K562 (cell line): ENCODE data around the gene MMP24. TPM values are rescaled to one million over a fixed set of nuclear protein-coding genes. Genes with fewer than 3 reads are reported as not detected.

Experiments used
- ATAC-seq: fragments of 200-7000 bp; cut with Tn5 transposase; 3 replicates; pipeline ENCODE4 v1.9.1; 2020; ENCODE audit warnings: moderate library complexity
- BruUV-seq: library from RNA; stranded (reverse); fragments of 400-500 nt; replicated peaks from 2 replicates; lab custom pipeline; 2021; lab: Mats Ljungman, UMichigan
- CTCF ChIA-PET: fragments of 300-600 bp; formaldehyde crosslinking; extraction: SDS; loops from one replicate; lab custom pipeline; 2021; ENCODE audit warnings: low intra/inter-chr PET ratio; lab: Yijun Ruan, JAX
- POLR2A ChIA-PET: fragments of 300-600, 350-650 bp; sonication (Branson Sonifier 250); formaldehyde crosslinking; extraction: SDS; loops from one replicate; lab custom pipeline; 2021; ENCODE audit warnings: antibody characterized with exemption, inconsistent platforms; lab: Yijun Ruan, JAX
- DNase-seq, 4 experiments: peaks; one replicate each; pipeline versions ENCODE4 v3.0.0 to v3.0.0-alpha.2; 2011 to 2018; ENCODE audit warnings: low spot score in 3 of 4, mixed read lengths in 3 of 4; ENCODE audit errors: extremely low read depth in 1 of 4
- FAIRE-seq: peaks from 2 replicates; lab custom pipeline; 2011; peaks lifted over from hg19 to GRCh38; lab: Jason Lieb, UNC
- H2AFZ ChIP-seq: 2 replicates; pipeline ENCODE4 v1.6.0; 2011; ENCODE audit warnings: low read depth, low read length, control low read depth, inconsistent platforms
- H3K27ac ChIP-seq: fragments of 200-600 bp; 3 replicates; pipeline ENCODE4 v1.8.0; 2011; ENCODE audit warnings: low read depth, mild to moderate bottlenecking, control low read depth, inconsistent platforms, low read length, moderate library complexity, mixed read lengths; ENCODE audit errors: extremely low read depth
- H3K27me3 ChIP-seq, 2 experiments: fragments of 300-600 bp in 1 of 2; 2 replicates in 1 of 2; 3 replicates in 1 of 2; pipeline versions ENCODE4 v1.6.0 to v1.8.0; 2011; ENCODE audit warnings: inconsistent platforms in 2 of 2, low read length in 2 of 2, mild to moderate bottlenecking in 1 of 2, mixed read lengths in 1 of 2, moderate library complexity in 1 of 2; ENCODE audit not compliant: control insufficient read depth in 2 of 2, insufficient read depth in 2 of 2
- H3K36me3 ChIP-seq: fragments of 300-600 bp; 3 replicates; pipeline ENCODE4 v1.8.0; 2011; ENCODE audit warnings: mild to moderate bottlenecking, low read length, inconsistent platforms; ENCODE audit not compliant: control insufficient read depth, insufficient read depth
- H3K4me1 ChIP-seq, 2 experiments: fragments of 200-600 bp in 1 of 2; replicated peaks in 1 of 2; 2 replicates in 1 of 2; 3 replicates in 1 of 2; pipeline versions ENCODE4 v1.5.1 to v1.8.0; 2011; ENCODE audit warnings: inconsistent platforms in 2 of 2, low read length in 2 of 2, mild to moderate bottlenecking in 1 of 2, mixed read lengths in 1 of 2, moderate library complexity in 1 of 2; ENCODE audit not compliant: control insufficient read depth in 2 of 2, insufficient read depth in 2 of 2
- H3K4me2 ChIP-seq: 2 replicates; pipeline ENCODE4 v1.6.1; 2011; ENCODE audit warnings: low read length, control low read depth, inconsistent platforms, mixed read lengths; ENCODE audit not compliant: insufficient read depth
- H3K4me3 ChIP-seq: fragments of 200-600 bp; sonication (generic), shearing (Covaris generic); 2 replicates; pipeline ENCODE4 v1.5.1; 2016; ENCODE audit warnings: control low read depth, inconsistent platforms
- H3K79me2 ChIP-seq: fragments of 200-600 bp; 3 replicates; pipeline ENCODE4 v1.8.0; 2011; ENCODE audit warnings: low read length, inconsistent platforms; ENCODE audit not compliant: control insufficient read depth, insufficient read depth
- H3K9ac ChIP-seq, 2 experiments: 2 replicates each; pipeline versions ENCODE4 v1.6.0 to v1.6.1; 2011; ENCODE audit warnings: low read depth in 2 of 2, low read length in 2 of 2, control low read depth in 1 of 2, inconsistent platforms in 1 of 2, mild to moderate bottlenecking in 1 of 2, mixed read lengths in 1 of 2; ENCODE audit not compliant: insufficient read depth in 1 of 2
- H3K9me1 ChIP-seq: one replicate; pipeline ENCODE4 v1.6.0; 2011; ENCODE audit warnings: inconsistent platforms, mild to moderate bottlenecking, low read length, moderate library complexity; ENCODE audit not compliant: control insufficient read depth, insufficient read depth
- H3K9me3 ChIP-seq: replicated peaks from 2 replicates; pipeline ENCODE4 v1.5.1; 2011; ENCODE audit warnings: low read depth, low read length, inconsistent platforms; ENCODE audit not compliant: control insufficient read depth, insufficient read depth
- H4K20me1 ChIP-seq: replicated peaks from 2 replicates; pipeline ENCODE4 v1.6.1; 2011; ENCODE audit warnings: low read length, inconsistent platforms, mixed read lengths; ENCODE audit not compliant: control insufficient read depth, insufficient read depth
- BCL6 ChIP-seq: fragments of 250-450 bp; sonication (Bioruptor Pico); IDR thresholded peaks from 2 replicates; pipeline ENCODE4 v1.4.0; 2020
- CBFB ChIP-seq: sonication (generic); formaldehyde crosslinking; IDR thresholded peaks from 2 replicates; pipeline ENCODE4 v1.4.0; 2020; ENCODE audit warnings: mild to moderate bottlenecking, missing genetic modification reagents
- CBX3 ChIP-seq, 2 experiments: IDR thresholded peaks; 1 replicate in 1 of 2; 2 replicates in 1 of 2; pipeline ENCODE4 v1.6.1; 2012; ENCODE audit warnings: inconsistent platforms in 2 of 2, low read length in 2 of 2, borderline replicate concordance in 1 of 2, control low read depth in 1 of 2
- CSDE1 ChIP-seq, 2 experiments: fragments of 450-650 bp; IDR thresholded peaks; 2 replicates each; pipeline ENCODE4 v1.6.1; 2016; ENCODE audit warnings: mild to moderate bottlenecking in 1 of 2
- DNMT1 ChIP-seq: fragments of 450-650 bp; IDR thresholded peaks from 2 replicates; pipeline ENCODE4 v1.6.1; 2016; ENCODE audit warnings: antibody characterized with exemption, mild to moderate bottlenecking
- EHMT2 ChIP-seq: fragments of 450-650 bp; IDR thresholded peaks from 2 replicates; pipeline ENCODE4 v1.6.1; 2018; ENCODE audit warnings: antibody characterized with exemption
- GTF2A2 ChIP-seq: IDR thresholded peaks from 2 replicates; pipeline ENCODE4 v1.6.1; 2016; ENCODE audit warnings: mild to moderate bottlenecking, missing genetic modification characterization, missing compliant biosample characterization
- MAFF ChIP-seq: IDR thresholded peaks from 2 replicates; pipeline ENCODE4 v1.6.1; 2012; ENCODE audit warnings: low read length, improper control_type of control experiment
- MAFG ChIP-seq: fragments of 450-650 bp; conservative IDR thresholded peaks from 2 replicates; pipeline ENCODE4 v1.6.1; 2016; ENCODE audit warnings: missing genetic modification characterization, missing compliant biosample characterization
- MAX ChIP-seq: sonication (generic); formaldehyde crosslinking; IDR thresholded peaks from 2 replicates; pipeline ENCODE4 v1.9.0; 2022; ENCODE audit warnings: mild to moderate bottlenecking, missing genetic modification reagents
- MBD2 ChIP-seq: sonication (generic); IDR thresholded peaks from 2 replicates; pipeline ENCODE4 v1.6.1; 2016; ENCODE audit warnings: low read depth, borderline replicate concordance
- MEIS2 ChIP-seq: fragments of 450-650 bp; IDR thresholded peaks from 2 replicates; pipeline ENCODE4 v1.6.1; 2014; ENCODE audit warnings: mild to moderate bottlenecking; ENCODE audit not compliant: partially characterized antibody
- PREB ChIP-seq: sonication (generic); formaldehyde crosslinking; IDR thresholded peaks from 2 replicates; pipeline ENCODE4 v1.8.1; 2023; ENCODE audit warnings: mild to moderate bottlenecking, missing genetic modification reagents
- RAD51 ChIP-seq: fragments of 450-650 bp; IDR thresholded peaks from 2 replicates; pipeline ENCODE4 v1.7.1; 2016; ENCODE audit warnings: low read depth, mild to moderate bottlenecking, borderline replicate concordance
- YY1 ChIP-seq, 3 experiments: IDR thresholded peaks; 2 replicates each; pipeline ENCODE4 v1.6.1; 2011; ENCODE audit warnings: low read length in 2 of 3, mild to moderate bottlenecking in 2 of 3, moderate library complexity in 2 of 3, borderline replicate concordance in 1 of 3, control low read depth in 1 of 3, low read depth in 1 of 3; ENCODE audit not compliant: insufficient read depth in 3 of 3, insufficient replicate concordance in 2 of 3, control insufficient read depth in 1 of 3, insufficient read length in 1 of 3; ENCODE audit errors: extremely low read depth in 1 of 3
- ZFP36 ChIP-seq: fragments of 150-350 bp; IDR thresholded peaks from 2 replicates; pipeline ENCODE4 v1.6.1; 2018; ENCODE audit warnings: low read length, low read depth; ENCODE audit not compliant: partially characterized antibody
- ZSCAN29 ChIP-seq: fragments of 450-650 bp; IDR thresholded peaks from 2 replicates; pipeline ENCODE4 v1.6.1; 2017
- in situ Hi-C: fragments of 300-500 bp; cut with MboI; formaldehyde crosslinking; loops from 4 replicates; pipeline ENCODE4 v1.15.0; 2018; ENCODE audit warnings: inconsistent platforms, mixed read lengths
- intact Hi-C: fragments of 100-400 bp; cut with micrococcal nuclease; formaldehyde crosslinking; loops from 2 replicates; pipeline ENCODE4 v1.14.2; 2022
- polyA plus RNA-seq, 8 experiments: library from polyadenylated mRNA; depleted of rRNA in 4 of 8; stranded (reverse) in 5 of 8; unstranded in 3 of 8; fragments of >200 nt; fragmentation: Nextera tagmentation in 2 of 8; fragmentation: Illumina TruSeq in 1 of 8; extraction: Ambion mirVana in 2 of 8; extraction: Trizol in 1 of 8; gene quantifications; 2 replicates each; pipeline versions ENCODE4 v1.2.1 to v1.2.3, GENCODE V29; 2011 to 2014; ENCODE audit warnings: inconsistent platforms in 1 of 8, missing spikeins in 1 of 8
- total RNA-seq, 7 experiments: library from RNA; depleted of rRNA in 6 of 7; stranded (reverse); fragments of >200 nt in 6 of 7; fragmentation: Illumina TruSeq in 2 of 7; extraction: Trizol in 2 of 7; gene quantifications; 2 replicates each; pipeline versions ENCODE4 v1.2.1 to v1.2.3, GENCODE V29; 2011 to 2021; ENCODE audit warnings: low replicate concordance in 1 of 7
- TF ChIP-seq, protein P1 (sequence below): fragments of 250-450 bp; sonication (Bioruptor Pico); IDR thresholded peaks from 2 replicates; pipeline ENCODE4 v1.8.0; 2021; ENCODE audit warnings: moderate library complexity, mild to moderate bottlenecking, inconsistent platforms
- TF ChIP-seq, protein P2 (sequence below): fragments of 250-450 bp; sonication (Bioruptor Pico); IDR thresholded peaks from 2 replicates; pipeline ENCODE4 v1.9.0; 2021; ENCODE audit warnings: mild to moderate bottlenecking, inconsistent platforms

Gene MMP24
- total and polyA plus RNA-seq, 9 of the 15 experiments (the other 6 are each of a cell fraction or from before 2014, with no cell fraction given), result 0.03 to 0.07 (median 0.03) TPM; not detected in 6

- Histone ChIP-seq H3K4me1 (peaks cover 14 to 26% of the 10 kb centered on the region in 2 experiments), H3K27ac (no peak overlapping the region), H3K36me3 (no peaks in the 10 kb centered on the region), H3K4me2 (no peak overlapping the region), H3K9me3 (peaks cover 17% of the 10 kb centered on the region), H2AFZ (no peak overlapping the region), H3K9me1 (no peaks in the 10 kb centered on the region), H3K27me3 (no peaks in the 10 kb centered on the region), H3K4me3 (no peak overlapping the region), H3K79me2 (no peaks in the 10 kb centered on the region), H4K20me1 (no peaks in the 10 kb centered on the region), H3K9ac (no peak overlapping the region)
- intact Hi-C loops (no loop called here), in situ Hi-C loops (no loop called here)
- DNase-seq (no peak), ATAC-seq (no peak), FAIRE-seq (no peak)
- BruUV-seq, result no TSS peak
- CTCF ChIA-PET, result interaction anchor here (0.5 kb wide), 1 partner anchor 1058 kb away, joined by 3 read pairs; no protein-coding TSS in a partner anchor
- POLR2A ChIA-PET, result no interaction called here
- peak; percentile 41; the same call in 1 of the 2 replicates for TF ChIP-seq RAD51
- no peak for TF ChIP-seq CSDE1 (IDR thresholded peaks at IDR 0.05)
- no peak for TF ChIP-seq MBD2
- no peak for TF ChIP-seq MAFF
- TF ChIP-seq PREB (CRISPR knock-in tag), result no peak
- TF ChIP-seq ZFP36, result no peak
- no peak for TF ChIP-seq CBFB
- TF ChIP-seq, protein P1, sequence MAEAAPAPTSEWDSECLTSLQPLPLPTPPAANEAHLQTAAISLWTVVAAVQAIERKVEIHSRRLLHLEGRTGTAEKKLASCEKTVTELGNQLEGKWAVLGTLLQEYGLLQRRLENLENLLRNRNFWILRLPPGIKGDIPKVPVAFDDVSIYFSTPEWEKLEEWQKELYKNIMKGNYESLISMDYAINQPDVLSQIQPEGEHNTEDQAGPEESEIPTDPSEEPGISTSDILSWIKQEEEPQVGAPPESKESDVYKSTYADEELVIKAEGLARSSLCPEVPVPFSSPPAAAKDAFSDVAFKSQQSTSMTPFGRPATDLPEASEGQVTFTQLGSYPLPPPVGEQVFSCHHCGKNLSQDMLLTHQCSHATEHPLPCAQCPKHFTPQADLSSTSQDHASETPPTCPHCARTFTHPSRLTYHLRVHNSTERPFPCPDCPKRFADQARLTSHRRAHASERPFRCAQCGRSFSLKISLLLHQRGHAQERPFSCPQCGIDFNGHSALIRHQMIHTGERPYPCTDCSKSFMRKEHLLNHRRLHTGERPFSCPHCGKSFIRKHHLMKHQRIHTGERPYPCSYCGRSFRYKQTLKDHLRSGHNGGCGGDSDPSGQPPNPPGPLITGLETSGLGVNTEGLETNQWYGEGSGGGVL (CRISPR knock-in tag), result no peak
- TF ChIP-seq CBX3 (IDR thresholded peaks at IDR 0.05; ENCODE audit: borderline replicate concordance in 1 of 2, low read length in 2 of 2), result peak in 1 of 2 experiments; percentile 99; a peak in 2 of 3 replicates
- TF ChIP-seq GTF2A2 (tag), result no peak
- TF ChIP-seq YY1 (IDR thresholded peaks at IDR 0.05; ENCODE audit: borderline replicate concordance in 1 of 3, control insufficient read depth in 1 of 3, extremely low read depth in 1 of 3, insufficient read depth in 3 of 3, insufficient read length in 1 of 3, insufficient replicate concordance in 2 of 3, low read depth in 1 of 3, low read length in 2 of 3), result no peak
- TF ChIP-seq MAX (CRISPR knock-in tag), result no peak
- TF ChIP-seq BCL6 (CRISPR knock-in tag), result no peak
- no peak for TF ChIP-seq ZSCAN29
- peak; percentile 25 for TF ChIP-seq MEIS2
- TF ChIP-seq, protein P2, sequence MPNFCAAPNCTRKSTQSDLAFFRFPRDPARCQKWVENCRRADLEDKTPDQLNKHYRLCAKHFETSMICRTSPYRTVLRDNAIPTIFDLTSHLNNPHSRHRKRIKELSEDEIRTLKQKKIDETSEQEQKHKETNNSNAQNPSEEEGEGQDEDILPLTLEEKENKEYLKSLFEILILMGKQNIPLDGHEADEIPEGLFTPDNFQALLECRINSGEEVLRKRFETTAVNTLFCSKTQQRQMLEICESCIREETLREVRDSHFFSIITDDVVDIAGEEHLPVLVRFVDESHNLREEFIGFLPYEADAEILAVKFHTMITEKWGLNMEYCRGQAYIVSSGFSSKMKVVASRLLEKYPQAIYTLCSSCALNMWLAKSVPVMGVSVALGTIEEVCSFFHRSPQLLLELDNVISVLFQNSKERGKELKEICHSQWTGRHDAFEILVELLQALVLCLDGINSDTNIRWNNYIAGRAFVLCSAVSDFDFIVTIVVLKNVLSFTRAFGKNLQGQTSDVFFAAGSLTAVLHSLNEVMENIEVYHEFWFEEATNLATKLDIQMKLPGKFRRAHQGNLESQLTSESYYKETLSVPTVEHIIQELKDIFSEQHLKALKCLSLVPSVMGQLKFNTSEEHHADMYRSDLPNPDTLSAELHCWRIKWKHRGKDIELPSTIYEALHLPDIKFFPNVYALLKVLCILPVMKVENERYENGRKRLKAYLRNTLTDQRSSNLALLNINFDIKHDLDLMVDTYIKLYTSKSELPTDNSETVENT (CRISPR knock-in tag), result no peak
- TF ChIP-seq EHMT2, result 0 out of 2 replicates have a peak, but pooled peaks have one; percentile 69
- TF ChIP-seq DNMT1, result no peak
- no peak for TF ChIP-seq MAFG (tag)
Measured at GRCh38 chr20:35196313-35196712, 30.2 kb upstream of the MMP24 start.
